Gastroesophageal sphincter (tissue), 4 donors: ENCODE measurements around the gene HTR1E. TPM values are rescaled to one million over a fixed set of nuclear protein-coding genes. Genes with fewer than 3 reads are reported as not detected.

ENCODE experiments used
- ATAC-seq: fragments of 150-250 bp; one replicate; pipeline ENCODE4 v1.9.1; 2016; ENCODE audit warnings: mild to moderate bottlenecking, moderate library complexity
- H3K27ac ChIP-seq, 4 donors: fragments of 200-600 bp; sonication (generic) in 3 of 4; 1 replicate in 3 of 4; 2 replicates in 1 of 4; pipeline ENCODE4 v1.5.1; 2016 to 2019
- H3K27me3 ChIP-seq: fragments of 200-600 bp; sonication (generic); one replicate; pipeline ENCODE4 v1.5.1; 2019
- H3K36me3 ChIP-seq, 2 donors: fragments of 200-600 bp; sonication (generic); one replicate each; pipeline ENCODE4 v1.5.1; 2019; ENCODE audit warnings: control low read depth in 1 of 2
- H3K4me1 ChIP-seq, 3 donors: fragments of 200-600 bp; sonication (generic); 1 replicate in 2 of 3; 2 replicates in 1 of 3; pipeline ENCODE4 v1.5.1; 2016 to 2019; ENCODE audit warnings: control low read depth in 2 of 3
- H3K4me3 ChIP-seq, 2 donors: fragments of 200-600 bp; sonication (generic); one replicate each; pipeline ENCODE4 v1.5.1; 2019; ENCODE audit warnings: mild to moderate bottlenecking in 1 of 2, moderate library complexity in 1 of 2
- H3K9me3 ChIP-seq, 3 donors: fragments of 200-600 bp; sonication (generic); one replicate each; pipeline ENCODE4 v1.5.1; 2017 to 2019; ENCODE audit warnings: control low read depth in 2 of 3
- EP300 ChIP-seq: sonication (generic); formaldehyde crosslinking; IDR thresholded peaks from one replicate; pipeline ENCODE4 v1.6.1; 2017; ENCODE audit warnings: antibody characterized with exemption, mild to moderate bottlenecking
- POLR2A ChIP-seq, 2 donors: fragments of 450-650 bp; IDR thresholded peaks; one replicate each; pipeline ENCODE4 v1.6.1; 2017; ENCODE audit warnings: antibody characterized with exemption in 2 of 2, mild to moderate bottlenecking in 2 of 2, moderate library complexity in 1 of 2
- POLR2AphosphoS5 ChIP-seq: sonication (generic); formaldehyde crosslinking; IDR thresholded peaks from one replicate; pipeline ENCODE4 v1.6.1; 2017; ENCODE audit warnings: antibody characterized with exemption
- WGBS, 2 donors: methylation state at CpG; one replicate each; pipeline ENCODE4 v1.1.5; 2018; ENCODE audit warnings: low coverage in 1 of 2; 5-methylcytosine and 5-hydroxymethylcytosine counted together
- total RNA-seq, 4 donors: library from RNA; depleted of rRNA; stranded (reverse); fragments of >200 nt; gene quantifications; one replicate each; pipeline ENCODE4 v1.1.0, GENCODE V29; 2016
- TF ChIP-seq, protein P1 (sequence below), 4 experiments: fragments of 200-600 bp in 2 of 4; fragments of 450-650 bp in 2 of 4; sonication (generic) in 1 of 4; IDR thresholded peaks; one replicate each; pipeline ENCODE4 v1.5.1; 2017 to 2019; ENCODE audit warnings: antibody characterized with exemption in 4 of 4, mild to moderate bottlenecking in 2 of 4, moderate library complexity in 2 of 4

The HTR1E gene
- total RNA-seq, 4 donors from 2014 or later: 0.17 to 0.93 (median 0.81) TPM; not detected in 1

GRCh38 chr6:86943819-86944407 is 6.6 kb downstream of the HTR1E start:
- no peak for ATAC-seq
- no peaks in the 10 kb centered on the region for H3K36me3 ChIP-seq
- TF ChIP-seq, protein P1, sequence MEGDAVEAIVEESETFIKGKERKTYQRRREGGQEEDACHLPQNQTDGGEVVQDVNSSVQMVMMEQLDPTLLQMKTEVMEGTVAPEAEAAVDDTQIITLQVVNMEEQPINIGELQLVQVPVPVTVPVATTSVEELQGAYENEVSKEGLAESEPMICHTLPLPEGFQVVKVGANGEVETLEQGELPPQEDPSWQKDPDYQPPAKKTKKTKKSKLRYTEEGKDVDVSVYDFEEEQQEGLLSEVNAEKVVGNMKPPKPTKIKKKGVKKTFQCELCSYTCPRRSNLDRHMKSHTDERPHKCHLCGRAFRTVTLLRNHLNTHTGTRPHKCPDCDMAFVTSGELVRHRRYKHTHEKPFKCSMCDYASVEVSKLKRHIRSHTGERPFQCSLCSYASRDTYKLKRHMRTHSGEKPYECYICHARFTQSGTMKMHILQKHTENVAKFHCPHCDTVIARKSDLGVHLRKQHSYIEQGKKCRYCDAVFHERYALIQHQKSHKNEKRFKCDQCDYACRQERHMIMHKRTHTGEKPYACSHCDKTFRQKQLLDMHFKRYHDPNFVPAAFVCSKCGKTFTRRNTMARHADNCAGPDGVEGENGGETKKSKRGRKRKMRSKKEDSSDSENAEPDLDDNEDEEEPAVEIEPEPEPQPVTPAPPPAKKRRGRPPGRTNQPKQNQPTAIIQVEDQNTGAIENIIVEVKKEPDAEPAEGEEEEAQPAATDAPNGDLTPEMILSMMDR (IDR thresholded peaks at IDR 0.05): no peak
- no peak for TF ChIP-seq EP300
- TF ChIP-seq POLR2AphosphoS5: no peak
- TF ChIP-seq POLR2A (IDR thresholded peaks at IDR 0.05): no peak
- H3K27me3 ChIP-seq: no peaks in the 10 kb centered on the region
- H3K4me3 ChIP-seq: no peak overlapping the region
- WGBS, 2 donors: 19 to 67% methylated on average over 1 to 2 of the region's 5 CpGs
- H3K27ac ChIP-seq: no peak overlapping the region
- no peaks in the 10 kb centered on the region for H3K9me3 ChIP-seq
- no peaks in the 10 kb centered on the region for H3K4me1 ChIP-seq

DNA sequence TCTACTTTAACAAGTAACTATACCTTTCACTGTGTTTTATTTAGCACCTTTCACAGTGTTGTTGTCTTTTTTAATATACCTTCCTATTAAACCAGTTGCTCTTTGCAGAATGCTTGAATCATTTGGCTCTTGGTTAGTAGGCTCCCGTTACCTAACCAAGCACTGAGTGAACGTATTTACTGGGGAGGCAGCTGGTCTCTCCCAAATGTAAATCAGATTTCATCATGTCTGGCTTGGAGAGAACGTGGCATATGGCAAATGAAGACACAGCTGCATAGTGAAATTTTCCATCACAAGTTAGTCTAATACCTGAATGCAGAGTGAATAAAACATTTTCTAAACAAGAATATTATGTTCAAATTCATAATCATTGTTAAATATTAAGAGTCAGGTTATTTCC is 12.4 kb downstream of the HTR1E start:
- 59 to 85% methylated on average over 3 of the region's 3 CpGs for WGBS, 2 donors
- H3K4me1 ChIP-seq: no peaks in the 10 kb centered on the region
- no peak overlapping the region for H3K27ac ChIP-seq
- H3K9me3 ChIP-seq: no peaks in the 10 kb centered on the region
- no peaks in the 10 kb centered on the region for H3K36me3 ChIP-seq
- no peak for ATAC-seq
- TF ChIP-seq POLR2A (IDR thresholded peaks at IDR 0.05): no peak
- TF ChIP-seq, protein P1 (IDR thresholded peaks at IDR 0.05): no peak
- no peak for TF ChIP-seq EP300
- H3K27me3 ChIP-seq: no peaks in the 10 kb centered on the region
- no peak overlapping the region for H3K4me3 ChIP-seq

GRCh38 chr6:86952991-86953390 is 15.7 kb downstream of the HTR1E start:
- WGBS, 2 donors: 23% methylated on average over 1 of the region's 1 CpG; no CpG with 5 or more reads in 1 of the 2 donors
- ATAC-seq: no peak
- TF ChIP-seq, protein P1 (IDR thresholded peaks at IDR 0.05): no peak
- TF ChIP-seq EP300 (no peak), POLR2A (IDR thresholded peaks at IDR 0.05) (no peak), POLR2AphosphoS5 (no peak)

DNA sequence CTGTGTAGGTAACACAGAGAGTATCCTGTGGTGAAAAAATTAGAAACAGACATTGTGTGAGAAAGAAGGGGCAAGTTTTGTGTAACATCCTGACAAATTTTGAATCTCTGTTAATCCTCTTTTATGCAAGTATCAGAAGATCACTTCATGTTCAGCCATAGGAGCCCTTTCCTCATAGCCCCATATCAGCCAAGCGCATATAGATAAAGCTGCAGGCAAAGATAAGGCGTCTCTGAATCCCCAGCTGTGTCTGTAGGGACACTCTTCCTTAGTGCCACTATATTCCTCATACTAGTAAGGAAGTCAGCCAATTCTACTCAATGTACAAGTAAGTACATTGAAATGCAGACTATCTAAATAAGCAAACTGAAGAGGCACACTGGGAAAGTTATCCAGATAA is 22.3 kb downstream of the HTR1E start:
- TF ChIP-seq EP300 (no peak), POLR2A (IDR thresholded peaks at IDR 0.05) (no peak)
- Histone ChIP-seq H3K9me3 (no peaks in the 10 kb centered on the region), H3K27ac (no peak overlapping the region), H3K36me3 (no peaks in the 10 kb centered on the region), H3K27me3 (no peaks in the 10 kb centered on the region), H3K4me1 (no peaks in the 10 kb centered on the region), H3K4me3 (no peak overlapping the region)
- 94 to 95% methylated on average over 2 of the region's 2 CpGs for WGBS, 2 donors
- ATAC-seq: no peak

More at GRCh38 chr6:86952991-86953390, 15.7 kb downstream of the HTR1E start:
- Histone ChIP-seq H3K36me3 (no peaks in the 10 kb centered on the region), H3K27me3 (no peaks in the 10 kb centered on the region), H3K4me3 (no peak overlapping the region), H3K4me1 (no peaks in the 10 kb centered on the region), H3K9me3 (no peaks in the 10 kb centered on the region), H3K27ac (no peak overlapping the region)

DNA sequence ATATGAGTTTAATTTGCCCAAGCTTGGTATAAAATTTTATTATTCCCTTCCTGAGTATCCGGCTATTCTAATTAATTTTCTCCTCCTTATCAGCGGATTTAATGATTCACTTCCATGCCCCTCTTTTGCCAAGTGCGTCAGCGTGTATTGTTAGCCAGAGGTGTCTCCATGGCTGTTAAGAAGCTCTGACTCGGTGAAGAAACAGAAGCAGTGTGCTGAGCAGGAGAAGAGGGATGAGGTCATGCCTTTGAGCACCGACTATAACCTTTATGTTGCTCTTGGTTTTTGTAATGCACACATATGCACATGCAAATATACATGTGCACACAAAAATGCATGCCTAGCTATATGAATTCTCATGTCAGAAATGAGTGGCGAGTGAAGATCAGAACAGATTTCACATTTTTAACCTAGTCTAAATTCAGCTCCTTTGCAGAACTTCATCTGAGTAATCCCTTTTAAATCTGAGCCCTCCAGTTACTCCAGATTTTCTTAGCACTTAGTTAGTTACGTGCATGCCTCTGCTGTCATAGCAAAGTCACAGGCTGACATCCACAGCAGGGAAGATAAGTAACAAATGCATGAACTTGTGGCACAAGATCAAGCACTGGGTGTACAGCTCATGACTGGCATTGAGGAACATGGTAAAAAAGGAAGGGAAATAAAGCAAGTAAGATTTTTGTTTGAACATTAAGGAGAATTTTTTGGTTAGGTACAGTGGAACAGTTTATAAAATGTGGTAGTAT is 24.3 kb downstream of the HTR1E start:
- no peaks in the 10 kb centered on the region for H3K27me3 ChIP-seq
- no peaks in the 10 kb centered on the region for H3K36me3 ChIP-seq
- no peaks in the 10 kb centered on the region for H3K9me3 ChIP-seq
- H3K27ac ChIP-seq: no peak overlapping the region
- ATAC-seq: no peak
- no peaks in the 10 kb centered on the region for H3K4me1 ChIP-seq
- H3K4me3 ChIP-seq: no peak overlapping the region
- TF ChIP-seq POLR2A (IDR thresholded peaks at IDR 0.05) (no peak), EP300 (no peak), POLR2AphosphoS5 (no peak)
- TF ChIP-seq, protein P1 (IDR thresholded peaks at IDR 0.05): no peak
- 76 to 88% methylated on average over 6 to 8 of the region's 8 CpGs for WGBS, 2 donors
